Effector memory CD4-positive, alpha-beta T cell (primary cell): Measurements from ENCODE around the gene KIAA0586.
"Not testable (repeated sequence)": the region's sequence is repeated elsewhere in the genome, so short reads cannot be mapped to it uniquely, and the experiment has no call there.

Experiments
- DNase-seq, 3 donors: peaks; one replicate each; pipeline ENCODE4 v3.0.0-alpha.2; 2020
- H3K27ac ChIP-seq: 2 replicates; pipeline ENCODE4 v1.7.0; 2013; ENCODE audit warnings: mild to moderate bottlenecking, low read length, moderate library complexity; ENCODE audit not compliant: insufficient read depth, poor library complexity, severe bottlenecking
- H3K27me3 ChIP-seq: replicated peaks from 2 replicates; pipeline ENCODE4 v1.7.0; 2013; ENCODE audit warnings: mild to moderate bottlenecking, low read length; ENCODE audit not compliant: insufficient read depth, control insufficient read depth, poor library complexity, severe bottlenecking
- H3K36me3 ChIP-seq: 2 replicates; pipeline ENCODE4 v1.7.0; 2013; ENCODE audit warnings: mild to moderate bottlenecking, low read length, moderate library complexity; ENCODE audit not compliant: control insufficient read depth, insufficient read depth
- H3K4me1 ChIP-seq: 2 replicates; pipeline ENCODE4 v1.7.0; 2013; ENCODE audit warnings: low read length, mild to moderate bottlenecking; ENCODE audit not compliant: control insufficient read depth, insufficient read depth, poor library complexity, severe bottlenecking
- H3K4me3 ChIP-seq: 2 replicates; pipeline ENCODE4 v1.7.0; 2013; ENCODE audit warnings: low read length, low read depth, mild to moderate bottlenecking; ENCODE audit not compliant: insufficient read depth, poor library complexity, severe bottlenecking
- H3K9me3 ChIP-seq: 2 replicates; pipeline ENCODE4 v1.7.0; 2013; ENCODE audit warnings: mild to moderate bottlenecking, low read length, moderate library complexity; ENCODE audit not compliant: control insufficient read depth

Gene KIAA0586

GRCh38 chr14:58460772-58461171, 33.3 kb downstream of the KIAA0586 start:
- peaks cover 26% of the 10 kb centered on the region for H3K36me3 ChIP-seq

GRCh38 chr14:58463147-58463546, 35.6 kb downstream of the KIAA0586 start:
- Histone ChIP-seq H3K27me3 (no peaks in the 10 kb centered on the region), H3K36me3 (peaks cover 24% of the 10 kb centered on the region), H3K4me1 (no peaks in the 10 kb centered on the region), H3K4me3 (no peak overlapping the region), H3K9me3 (no peaks in the 10 kb centered on the region), H3K27ac (no peak overlapping the region)
- DNase-seq, result no peak

More at GRCh38 chr14:58460772-58461171, 33.3 kb downstream of the KIAA0586 start:
- Histone ChIP-seq H3K4me1 (no peaks in the 10 kb centered on the region), H3K27me3 (no peaks in the 10 kb centered on the region), H3K9me3 (no peaks in the 10 kb centered on the region), H3K4me3 (no peak overlapping the region), H3K27ac (no peak overlapping the region)
- no peak for DNase-seq

GRCh38 chr14:58464652-58465051, 37.1 kb downstream of the KIAA0586 start:
- Histone ChIP-seq H3K36me3 (peaks cover 28% of the 10 kb centered on the region), H3K27me3 (no peaks in the 10 kb centered on the region), H3K27ac (no peak overlapping the region), H3K4me1 (no peaks in the 10 kb centered on the region), H3K4me3 (no peak overlapping the region), H3K9me3 (no peaks in the 10 kb centered on the region)
- no peak for DNase-seq

- Histone ChIP-seq H3K4me3 (no peak overlapping the region), H3K27me3 (no peaks in the 10 kb centered on the region), H3K36me3 (peaks cover 27% of the 10 kb centered on the region), H3K4me1 (no peaks in the 10 kb centered on the region), H3K9me3 (no peaks in the 10 kb centered on the region), H3K27ac (no peak overlapping the region)
- DNase-seq, result no peak
Measured at GRCh38 chr14:58465421-58465820, 37.9 kb downstream of the KIAA0586 start.

GRCh38 chr14:58466459-58466858, 38.9 kb downstream of the KIAA0586 start:
- no peak overlapping the region for H3K4me3 ChIP-seq
- peaks cover 30% of the 10 kb centered on the region for H3K36me3 ChIP-seq
- H3K9me3 ChIP-seq, result no peaks in the 10 kb centered on the region
- H3K27me3 ChIP-seq, result no peaks in the 10 kb centered on the region
- DNase-seq, result no peak
- no peak overlapping the region for H3K27ac ChIP-seq
- no peaks in the 10 kb centered on the region for H3K4me1 ChIP-seq

- H3K27me3 ChIP-seq, result no peaks in the 10 kb centered on the region
- H3K9me3 ChIP-seq, result no peaks in the 10 kb centered on the region
- H3K27ac ChIP-seq, result no peak overlapping the region
- no peak overlapping the region for H3K4me3 ChIP-seq
- H3K4me1 ChIP-seq, result no peaks in the 10 kb centered on the region
- peaks cover 37% of the 10 kb centered on the region for H3K36me3 ChIP-seq
- DNase-seq, result no peak
Measured at GRCh38 chr14:58467575-58467974, 40.1 kb downstream of the KIAA0586 start.

- Histone ChIP-seq H3K27ac (no peak overlapping the region), H3K9me3 (no peaks in the 10 kb centered on the region), H3K4me1 (no peaks in the 10 kb centered on the region), H3K36me3 (peaks cover 37% of the 10 kb centered on the region), H3K27me3 (no peaks in the 10 kb centered on the region), H3K4me3 (no peak overlapping the region)
- DNase-seq, result no peak
Measured at GRCh38 chr14:58469309-58469708, 41.8 kb downstream of the KIAA0586 start.

- peaks cover 34% of the 10 kb centered on the region for H3K36me3 ChIP-seq
- no peak overlapping the region for H3K27ac ChIP-seq
Measured at GRCh38 chr14:58476320-58476719, 48.8 kb downstream of the KIAA0586 start.

GRCh38 chr14:58477653-58478052, 50.1 kb downstream of the KIAA0586 start:
- H3K4me1 ChIP-seq, result no peaks in the 10 kb centered on the region
- H3K9me3 ChIP-seq, result no peaks in the 10 kb centered on the region
- H3K36me3 ChIP-seq, result peaks cover 31% of the 10 kb centered on the region
- no peak overlapping the region for H3K4me3 ChIP-seq
- H3K27ac ChIP-seq, result no peak overlapping the region
- no peaks in the 10 kb centered on the region for H3K27me3 ChIP-seq
- no peak for DNase-seq

More at GRCh38 chr14:58476320-58476719, 48.8 kb downstream of the KIAA0586 start:
- Histone ChIP-seq H3K4me1 (no peaks in the 10 kb centered on the region), H3K4me3 (no peak overlapping the region), H3K27me3 (no peaks in the 10 kb centered on the region), H3K9me3 (no peaks in the 10 kb centered on the region)
- no peak for DNase-seq

GRCh38 chr14:58478329-58478728, 50.8 kb downstream of the KIAA0586 start:
- H3K27ac ChIP-seq, H3K9me3 ChIP-seq, H3K4me3 ChIP-seq, H3K27me3 ChIP-seq, DNase-seq, H3K4me1 ChIP-seq: not testable (repeated sequence)
- peaks cover 38% of the 10 kb centered on the region for H3K36me3 ChIP-seq

- no peaks in the 10 kb centered on the region for H3K4me1 ChIP-seq
Measured at GRCh38 chr14:58479975-58480374, 52.5 kb downstream of the KIAA0586 start.

More at GRCh38 chr14:58479975-58480374, 52.5 kb downstream of the KIAA0586 start:
- no peaks in the 10 kb centered on the region for H3K9me3 ChIP-seq
- H3K4me3 ChIP-seq, result no peak overlapping the region
- H3K27ac ChIP-seq, result no peak overlapping the region
- H3K36me3 ChIP-seq, result peaks cover 33% of the 10 kb centered on the region
- no peak for DNase-seq
- no peaks in the 10 kb centered on the region for H3K27me3 ChIP-seq
